DOHH2 (cell line): ENCODE results near the gene PCED1B.

Experiments used
- H3F3A ChIP-seq: fragments of 200-600 bp; sonication (generic), shearing (Covaris generic); 2 replicates; pipeline ENCODE4 v1.6.0; 2016; ENCODE audit warnings: antibody characterized with exemption, mild to moderate bottlenecking; ENCODE audit not compliant: control insufficient read depth, insufficient read depth
- H3K27ac ChIP-seq: fragments of 200-600 bp; sonication (generic); 2 replicates; pipeline ENCODE4 v1.5.1; 2014; ENCODE audit warnings: low read depth, mild to moderate bottlenecking, low read length, moderate library complexity
- H3K27me3 ChIP-seq: fragments of 200-600 bp; sonication (generic); 2 replicates; pipeline ENCODE4 v1.6.1; 2014; ENCODE audit warnings: mild to moderate bottlenecking, low read length, mixed read lengths; ENCODE audit not compliant: control insufficient read depth
- H3K36me3 ChIP-seq: fragments of 200-600 bp; sonication (generic); 2 replicates; pipeline ENCODE4 v1.6.1; 2014; ENCODE audit warnings: mild to moderate bottlenecking, low read length, moderate library complexity, mixed read lengths; ENCODE audit not compliant: control insufficient read depth
- H3K4me1 ChIP-seq: fragments of 200-600 bp; sonication (generic); 2 replicates; pipeline ENCODE4 v1.6.1; 2014; ENCODE audit warnings: mild to moderate bottlenecking, low read length, mixed read lengths; ENCODE audit not compliant: control insufficient read depth
- H3K4me2 ChIP-seq: fragments of 200-600 bp; sonication (generic); 2 replicates; pipeline ENCODE4 v1.6.0; 2014; ENCODE audit warnings: mild to moderate bottlenecking, low read length, moderate library complexity
- H3K4me3 ChIP-seq: fragments of 200-600 bp; sonication (generic); 2 replicates; pipeline ENCODE4 v1.5.1; 2014; ENCODE audit warnings: mild to moderate bottlenecking, low read length, mixed read lengths
- H3K79me2 ChIP-seq: fragments of 200-600 bp; sonication (generic); 2 replicates; pipeline ENCODE4 v1.6.1; 2014; ENCODE audit warnings: mild to moderate bottlenecking, low read length, mixed read lengths; ENCODE audit not compliant: control insufficient read depth
- H3K9me2 ChIP-seq: fragments of 200-600 bp; sonication (generic); replicated peaks from 2 replicates; pipeline ENCODE4 v1.6.1; 2014; ENCODE audit warnings: mild to moderate bottlenecking, low read length, mixed read lengths; ENCODE audit not compliant: control insufficient read depth
- H3K9me3 ChIP-seq: fragments of 200-600 bp; sonication (generic); 2 replicates; pipeline ENCODE4 v1.6.1; 2014; ENCODE audit warnings: antibody characterized with exemption, low read length, mixed read lengths; ENCODE audit not compliant: control insufficient read depth, insufficient read depth
- H4K20me1 ChIP-seq: fragments of 200-600 bp; sonication (generic); 2 replicates; pipeline ENCODE4 v1.6.0; 2014; ENCODE audit warnings: low read depth, mild to moderate bottlenecking, antibody characterized with exemption, low read length, moderate library complexity; ENCODE audit not compliant: control insufficient read depth, insufficient read depth
- CTCF ChIP-seq: fragments of 200-600 bp; sonication (generic); IDR thresholded peaks from one replicate; pipeline ENCODE4 v1.5.1; 2014; ENCODE audit warnings: antibody characterized with exemption, mild to moderate bottlenecking, low read depth, low read length; ENCODE audit not compliant: poor library complexity, severe bottlenecking
- EZH2phosphoT487 ChIP-seq: fragments of 200-600 bp; sonication (generic); IDR thresholded peaks from 2 replicates; pipeline ENCODE4 v1.6.1; 2017; ENCODE audit warnings: borderline replicate concordance, mild to moderate bottlenecking, antibody characterized with exemption, low read length, moderate library complexity, mixed read lengths

The PCED1B gene

GRCh38 chr12:47105914-47106674 is 26.7 kb downstream of the PCED1B start:
- Histone ChIP-seq H3K9me2 (no peaks in the 10 kb centered on the region), H3K4me3 (no peak overlapping the region), H3K4me1 (no peaks in the 10 kb centered on the region), H3K9me3 (no peaks in the 10 kb centered on the region), H3F3A (no peaks in the 10 kb centered on the region), H4K20me1 (no peaks in the 10 kb centered on the region), H3K27ac (no peak overlapping the region), H3K36me3 (no peaks in the 10 kb centered on the region), H3K79me2 (no peaks in the 10 kb centered on the region), H3K27me3 (0 out of 2 replicates have a peak, but pooled peaks cover 2% of the 10 kb centered on the region), H3K4me2 (no peak overlapping the region)
- TF ChIP-seq CTCF (no peak), EZH2phosphoT487 (no peak)

- Histone ChIP-seq H3K9me3 (no peaks in the 10 kb centered on the region), H3F3A (no peaks in the 10 kb centered on the region), H3K27ac (no peak overlapping the region), H3K9me2 (no peaks in the 10 kb centered on the region), H4K20me1 (no peaks in the 10 kb centered on the region), H3K4me3 (no peak overlapping the region), H3K36me3 (no peaks in the 10 kb centered on the region), H3K4me2 (no peak overlapping the region), H3K79me2 (no peaks in the 10 kb centered on the region), H3K27me3 (0 out of 2 replicates have a peak, but pooled peaks cover 5% of the 10 kb centered on the region), H3K4me1 (no peaks in the 10 kb centered on the region)
- TF ChIP-seq CTCF (no peak), EZH2phosphoT487 (no peak)
Observed at GRCh38 chr12:47107446-47107845, 28.0 kb downstream of the PCED1B start.

GRCh38 chr12:47107926-47108325 is 28.5 kb downstream of the PCED1B start:
- no peaks in the 10 kb centered on the region for H3F3A ChIP-seq
- H3K4me3 ChIP-seq = no peak overlapping the region
- H3K4me1 ChIP-seq = no peaks in the 10 kb centered on the region
- no peaks in the 10 kb centered on the region for H3K36me3 ChIP-seq
- 0 out of 2 replicates have a peak, but pooled peaks cover 5% of the 10 kb centered on the region for H3K27me3 ChIP-seq
- H3K4me2 ChIP-seq = no peak overlapping the region
- no peaks in the 10 kb centered on the region for H4K20me1 ChIP-seq
- TF ChIP-seq EZH2phosphoT487 (no peak), CTCF (no peak)
- H3K9me2 ChIP-seq = no peaks in the 10 kb centered on the region
- no peaks in the 10 kb centered on the region for H3K79me2 ChIP-seq
- H3K27ac ChIP-seq = no peak overlapping the region
- H3K9me3 ChIP-seq = no peaks in the 10 kb centered on the region
